Astrocyte of the spinal cord (primary cell): ENCODE measurements around the gene PSD4.

ENCODE experiments used
- DNase-seq: peaks from one replicate; pipeline ENCODE4 v3.0.0; 2011; ENCODE audit warnings: low read depth, low spot score
- H3K4me3 ChIP-seq: 2 replicates; pipeline ENCODE4 v1.5.1; 2011; ENCODE audit warnings: low read depth, mild to moderate bottlenecking, low read length, moderate library complexity
- in situ Hi-C: cut with HindIII; loops from 2 replicates; pipeline ENCODE4 v1.10.0; 2017; ENCODE audit warnings: low sequenced_read_pairs
- TF ChIP-seq, protein P1 (sequence below): IDR thresholded peaks from 2 replicates; pipeline ENCODE4 v1.5.1; 2012; ENCODE audit warnings: low read depth, mild to moderate bottlenecking, low read length, inconsistent platforms

PSD4 gene

DNA sequence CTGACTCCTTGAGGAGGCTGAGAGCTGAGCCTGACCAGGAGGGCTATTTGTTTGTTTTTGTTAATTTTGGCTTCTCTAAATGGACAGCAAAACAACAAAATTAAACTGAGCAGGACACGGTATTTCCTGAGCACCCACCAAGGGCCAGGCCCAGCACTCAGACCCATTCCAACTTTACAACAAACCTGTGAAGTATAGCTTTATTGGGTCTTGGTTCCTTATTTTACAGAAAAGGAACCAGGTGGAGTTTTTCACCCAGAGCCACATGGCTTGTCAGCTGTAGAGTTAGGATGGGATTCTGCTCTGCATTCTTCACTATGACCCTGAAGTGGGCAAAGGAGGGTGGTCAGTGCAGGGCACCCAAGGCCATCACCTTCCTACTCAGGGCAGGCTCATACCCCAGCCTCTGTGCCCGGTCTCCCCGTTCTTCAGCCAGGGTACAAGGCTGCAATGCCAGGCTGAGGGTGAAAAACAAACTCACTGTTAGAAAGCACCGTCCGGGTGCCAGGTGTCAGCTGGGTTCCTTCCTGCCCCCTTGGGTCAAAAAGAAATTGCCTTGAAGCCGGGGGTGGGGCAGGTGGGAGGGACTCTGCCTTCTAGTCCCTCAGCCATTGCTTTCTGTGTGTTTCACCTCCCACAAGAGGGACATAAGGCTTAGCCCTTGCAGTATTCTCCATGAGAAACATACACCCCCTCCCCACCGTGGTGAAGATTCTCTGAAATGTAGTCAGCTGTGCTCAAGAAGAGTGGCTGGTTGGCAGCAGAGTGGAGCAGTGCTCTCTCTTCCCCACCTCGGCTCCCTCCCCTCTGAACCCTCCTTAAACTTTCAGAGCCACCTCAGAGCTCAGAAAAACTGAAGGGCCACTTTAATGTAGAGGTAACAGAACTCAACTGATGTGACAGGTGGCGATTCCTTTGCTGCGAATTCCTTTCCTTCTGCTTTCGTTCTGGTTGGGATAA is 2.2 kb downstream of the PSD4 start:
- TF ChIP-seq, protein P1, sequence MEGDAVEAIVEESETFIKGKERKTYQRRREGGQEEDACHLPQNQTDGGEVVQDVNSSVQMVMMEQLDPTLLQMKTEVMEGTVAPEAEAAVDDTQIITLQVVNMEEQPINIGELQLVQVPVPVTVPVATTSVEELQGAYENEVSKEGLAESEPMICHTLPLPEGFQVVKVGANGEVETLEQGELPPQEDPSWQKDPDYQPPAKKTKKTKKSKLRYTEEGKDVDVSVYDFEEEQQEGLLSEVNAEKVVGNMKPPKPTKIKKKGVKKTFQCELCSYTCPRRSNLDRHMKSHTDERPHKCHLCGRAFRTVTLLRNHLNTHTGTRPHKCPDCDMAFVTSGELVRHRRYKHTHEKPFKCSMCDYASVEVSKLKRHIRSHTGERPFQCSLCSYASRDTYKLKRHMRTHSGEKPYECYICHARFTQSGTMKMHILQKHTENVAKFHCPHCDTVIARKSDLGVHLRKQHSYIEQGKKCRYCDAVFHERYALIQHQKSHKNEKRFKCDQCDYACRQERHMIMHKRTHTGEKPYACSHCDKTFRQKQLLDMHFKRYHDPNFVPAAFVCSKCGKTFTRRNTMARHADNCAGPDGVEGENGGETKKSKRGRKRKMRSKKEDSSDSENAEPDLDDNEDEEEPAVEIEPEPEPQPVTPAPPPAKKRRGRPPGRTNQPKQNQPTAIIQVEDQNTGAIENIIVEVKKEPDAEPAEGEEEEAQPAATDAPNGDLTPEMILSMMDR: no peak
- no peak overlapping the region for H3K4me3 ChIP-seq
- in situ Hi-C loops: no loop called here
- no peak for DNase-seq

DNA sequence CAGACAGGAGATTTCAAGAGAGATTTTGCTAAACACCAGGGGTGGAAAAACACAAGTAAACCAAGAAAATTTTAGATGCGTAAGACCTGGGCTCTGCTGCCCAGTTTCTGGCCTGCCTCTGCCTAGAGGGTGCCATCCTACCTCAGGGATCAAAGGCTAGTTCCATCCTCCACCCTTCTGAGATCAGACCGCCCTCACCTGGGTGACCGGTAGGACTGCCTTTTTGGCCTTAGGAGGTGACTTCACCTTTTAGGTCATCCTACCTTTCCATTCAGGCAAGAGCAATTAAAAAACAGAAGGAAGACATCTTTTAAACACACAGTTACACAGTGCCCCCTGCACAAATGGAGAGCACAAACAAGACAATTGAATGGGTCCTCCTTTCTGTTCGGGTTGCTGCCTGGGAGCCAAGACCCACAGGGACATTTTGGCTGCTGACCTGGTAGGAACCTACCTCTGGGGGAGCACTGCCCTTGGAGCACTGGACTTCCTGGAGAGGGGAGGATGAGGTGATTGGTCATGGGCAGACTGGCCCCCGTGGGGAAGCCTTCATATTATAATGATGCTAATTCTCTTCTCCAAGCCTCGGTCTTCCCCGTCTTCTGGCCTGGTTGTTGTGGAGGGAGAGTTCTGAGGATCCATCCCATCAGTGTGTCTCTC is 3.1 kb downstream of the PSD4 start:
- no peak overlapping the region for H3K4me3 ChIP-seq
- in situ Hi-C loops: no loop called here
- TF ChIP-seq, protein P1: no peak
- no peak for DNase-seq

DNA sequence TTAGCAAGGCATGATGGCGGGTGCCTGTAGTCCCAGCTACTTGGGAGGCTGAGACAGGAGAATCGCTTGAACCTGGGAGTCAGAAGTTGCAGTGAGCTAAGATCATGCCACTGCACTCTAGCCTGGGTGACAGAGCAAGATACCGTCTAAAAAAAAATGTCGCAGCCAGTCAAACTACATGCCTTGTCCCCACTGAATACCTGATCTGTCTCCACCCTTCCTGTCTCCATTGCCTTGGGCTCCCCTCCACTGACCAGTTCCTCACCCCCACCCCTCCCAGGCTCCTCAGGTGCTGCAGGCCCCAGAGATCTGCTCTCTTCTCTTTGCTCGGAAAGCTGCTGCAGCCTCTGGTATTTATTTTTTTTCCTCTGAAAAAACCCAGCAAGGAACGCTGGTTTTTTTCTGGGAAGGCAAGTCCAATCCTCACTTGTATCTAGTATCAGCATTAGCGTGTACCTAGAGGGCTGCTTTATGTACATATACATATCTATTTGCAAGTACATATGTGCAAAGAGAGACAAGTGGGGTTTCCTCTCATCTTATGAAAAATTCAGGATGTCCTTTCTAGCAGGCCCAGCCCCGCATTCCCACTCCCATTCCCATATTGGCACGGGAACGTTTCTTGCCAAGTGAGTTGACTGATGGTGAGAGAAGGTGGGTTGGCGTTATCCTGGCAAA is 4.4 kb downstream of the PSD4 start:
- in situ Hi-C loops: no loop called here
- DNase-seq: no peak
- no peak overlapping the region for H3K4me3 ChIP-seq
- TF ChIP-seq, protein P1: no peak

DNA sequence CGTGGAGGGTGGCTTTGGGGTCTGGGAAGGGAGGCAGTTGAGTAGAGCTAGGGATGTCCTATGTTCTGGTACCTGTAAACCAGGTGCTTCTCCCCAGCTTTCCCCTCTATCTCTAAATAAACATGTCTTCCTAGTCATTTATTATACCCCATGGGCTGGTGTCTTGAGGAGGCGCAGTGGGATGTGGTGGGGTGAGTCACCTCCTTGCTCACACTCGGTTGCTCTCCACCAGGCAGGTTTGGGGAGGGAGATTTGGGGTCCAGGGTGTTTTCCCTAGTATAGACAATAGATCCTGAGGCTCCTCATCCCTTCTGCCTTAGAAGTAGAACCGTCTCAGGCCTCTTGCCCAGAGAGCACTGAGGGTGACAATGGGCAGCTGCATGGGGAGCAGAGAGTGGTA is 5.1 kb downstream of the PSD4 start:
- in situ Hi-C loops: no loop called here
- no peak for DNase-seq

DNA sequence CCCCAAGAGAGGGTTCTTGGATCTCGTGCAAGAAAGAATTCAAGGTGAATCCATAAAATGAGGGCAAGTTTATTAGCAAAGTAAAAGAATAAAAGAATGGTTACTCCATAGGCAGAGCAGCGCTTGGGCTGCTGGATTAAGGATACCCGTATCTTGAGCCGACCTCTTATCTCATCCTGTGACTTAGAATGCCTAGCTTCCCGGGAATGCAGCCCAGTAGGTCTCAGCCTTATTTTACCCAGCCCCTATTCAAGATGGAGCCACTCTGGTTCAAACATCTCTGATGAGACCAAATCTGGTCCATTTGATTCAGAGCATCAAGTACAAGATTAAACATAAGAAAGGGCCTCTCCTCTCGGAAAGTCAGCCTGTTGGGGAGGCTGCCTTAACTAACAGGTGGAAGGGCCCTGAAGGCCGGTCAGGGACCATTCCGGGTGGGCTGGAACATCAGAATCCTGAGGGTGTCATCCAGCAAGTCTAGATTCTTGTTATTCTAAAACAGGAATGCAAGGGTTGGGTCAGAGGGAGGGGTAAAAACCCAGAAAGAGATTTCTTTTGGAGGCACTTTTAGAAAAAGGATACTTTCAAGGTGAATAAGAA is 5.8 kb downstream of the PSD4 start:
- TF ChIP-seq, protein P1: no peak
- no peak overlapping the region for H3K4me3 ChIP-seq
- no peak for DNase-seq
- in situ Hi-C loops: no loop called here

More for the DNA sequence above, 5.1 kb downstream of the PSD4 start:
- no peak overlapping the region for H3K4me3 ChIP-seq
- TF ChIP-seq, protein P1: no peak
